ENCODE results near the gene PODNL1.

DNA sequence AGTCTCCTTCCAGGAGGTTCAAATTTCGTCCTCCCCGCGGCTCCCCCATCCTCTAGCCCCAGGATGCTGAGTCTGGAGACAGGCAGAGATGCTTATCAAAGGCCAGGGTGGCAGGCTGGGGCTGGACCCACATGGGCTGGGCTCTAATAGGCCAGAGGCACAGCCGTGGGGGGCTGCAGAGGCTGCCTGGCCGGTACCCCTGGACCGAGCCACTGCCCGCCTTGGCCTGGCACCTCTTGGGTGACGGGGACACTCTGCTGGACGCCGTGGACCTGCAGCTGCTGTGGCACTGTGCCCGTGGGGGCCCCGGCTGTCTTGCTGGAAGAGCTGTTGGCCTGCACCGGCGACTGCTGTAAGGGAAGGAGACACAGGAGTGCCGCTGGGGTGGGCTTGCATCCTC, 42.1 kb upstream of the PODNL1 start:
- TF ChIP-seq, protein P1, sequence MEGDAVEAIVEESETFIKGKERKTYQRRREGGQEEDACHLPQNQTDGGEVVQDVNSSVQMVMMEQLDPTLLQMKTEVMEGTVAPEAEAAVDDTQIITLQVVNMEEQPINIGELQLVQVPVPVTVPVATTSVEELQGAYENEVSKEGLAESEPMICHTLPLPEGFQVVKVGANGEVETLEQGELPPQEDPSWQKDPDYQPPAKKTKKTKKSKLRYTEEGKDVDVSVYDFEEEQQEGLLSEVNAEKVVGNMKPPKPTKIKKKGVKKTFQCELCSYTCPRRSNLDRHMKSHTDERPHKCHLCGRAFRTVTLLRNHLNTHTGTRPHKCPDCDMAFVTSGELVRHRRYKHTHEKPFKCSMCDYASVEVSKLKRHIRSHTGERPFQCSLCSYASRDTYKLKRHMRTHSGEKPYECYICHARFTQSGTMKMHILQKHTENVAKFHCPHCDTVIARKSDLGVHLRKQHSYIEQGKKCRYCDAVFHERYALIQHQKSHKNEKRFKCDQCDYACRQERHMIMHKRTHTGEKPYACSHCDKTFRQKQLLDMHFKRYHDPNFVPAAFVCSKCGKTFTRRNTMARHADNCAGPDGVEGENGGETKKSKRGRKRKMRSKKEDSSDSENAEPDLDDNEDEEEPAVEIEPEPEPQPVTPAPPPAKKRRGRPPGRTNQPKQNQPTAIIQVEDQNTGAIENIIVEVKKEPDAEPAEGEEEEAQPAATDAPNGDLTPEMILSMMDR (IDR thresholded peaks at IDR 0.05; ENCODE audit: low read depth, low read length, poor library complexity, severe bottlenecking) = no peak
- no peak for TF ChIP-seq EZH2phosphoT487 (IDR thresholded peaks at IDR 0.05; ENCODE audit: borderline replicate concordance, low read length)
